B cell (primary cell): Measurements from ENCODE around the gene HEG1. TPM values are rescaled to one million over a fixed set of nuclear protein-coding genes. Genes with fewer than 3 reads are reported as not detected.

Source experiments
- ATAC-seq: fragments of 200-7000 bp; cut with Tn5 transposase; one replicate; pipeline ENCODE4 v1.10.0; 2021; ENCODE audit warnings: low read depth, mild to moderate bottlenecking, moderate number of reproducible peaks, moderate library complexity
- CTCF ChIA-PET: fragments of 350-600 bp; sonication (Branson Sonifier 250); formaldehyde crosslinking; loops from one replicate; lab custom pipeline; 2021; ENCODE audit warnings: antibody characterized with exemption, inconsistent platforms; lab: Charles Lee
- POLR2A ChIA-PET: fragments of 350-600 bp; sonication (Branson Sonifier 250); formaldehyde crosslinking; loops from one replicate; lab custom pipeline; 2021; ENCODE audit warnings: antibody characterized with exemption; lab: Charles Lee
- DNase-seq: peaks from one replicate; pipeline ENCODE4 v3.0.0; 2013
- H2AFZ ChIP-seq: 2 replicates; pipeline ENCODE4 v1.6.1; 2012; ENCODE audit warnings: mild to moderate bottlenecking, low read depth, low read length; ENCODE audit not compliant: insufficient read depth, poor library complexity, severe bottlenecking
- H3K27ac ChIP-seq, 2 donors: 1 replicate in 1 of 2; 2 replicates in 1 of 2; pipeline ENCODE4 v1.5.1; 2012 to 2013; ENCODE audit warnings: low read length in 2 of 2, mild to moderate bottlenecking in 2 of 2, moderate library complexity in 1 of 2
- H3K27me3 ChIP-seq, 4 experiments: fragments of 200-600 bp in 1 of 4; sonication (generic) in 1 of 4; replicated peaks in 1 of 4; 1 replicate in 2 of 4; 2 replicates in 2 of 4; pipeline versions ENCODE4 v1.6.1 to v1.7.0; 2013 to 2016; ENCODE audit warnings: low read length in 3 of 4, mild to moderate bottlenecking in 2 of 4, mixed read lengths in 1 of 4, moderate library complexity in 1 of 4; ENCODE audit not compliant: insufficient read depth in 4 of 4, control insufficient read depth in 3 of 4; ENCODE audit errors: control extremely low read depth in 1 of 4
- H3K36me3 ChIP-seq, 2 experiments: replicated peaks in 1 of 2; 1 replicate in 1 of 2; 2 replicates in 1 of 2; pipeline versions ENCODE4 v1.6.1 to v1.7.1; 2013; ENCODE audit warnings: low read length in 1 of 2; ENCODE audit not compliant: insufficient read depth in 2 of 2, control insufficient read depth in 1 of 2; ENCODE audit errors: control extremely low read depth in 1 of 2, extremely low read depth in 1 of 2
- H3K4me1 ChIP-seq, 2 donors: fragments of 200-600 bp in 1 of 2; sonication (generic) in 1 of 2; 1 replicate in 1 of 2; 2 replicates in 1 of 2; pipeline versions ENCODE4 v1.5.1 to v1.6.1; 2013 to 2017; ENCODE audit warnings: low read length in 2 of 2; ENCODE audit not compliant: control insufficient read depth in 2 of 2, insufficient read depth in 2 of 2
- H3K4me2 ChIP-seq: replicated peaks from 2 replicates; pipeline ENCODE3; 2012; ENCODE audit warnings: mild to moderate bottlenecking, low read depth, low read length; ENCODE audit not compliant: poor library complexity, severe bottlenecking
- H3K4me3 ChIP-seq, 5 experiments: fragments of 200-600 bp in 1 of 5; sonication (generic) in 1 of 5; 1 replicate in 3 of 5; 2 replicates in 2 of 5; pipeline versions ENCODE4 v1.5.1 to v1.7.0; 2011 to 2016; ENCODE audit warnings: low read length in 4 of 5, mild to moderate bottlenecking in 4 of 5, low read depth in 2 of 5, control low read depth in 1 of 5, moderate library complexity in 1 of 5; ENCODE audit not compliant: insufficient read depth in 1 of 5; ENCODE audit errors: control extremely low read depth in 1 of 5, extremely low read depth in 1 of 5
- H3K79me2 ChIP-seq: fragments of 200-600 bp; sonication (generic); one replicate; pipeline ENCODE4 v1.6.0; 2016; ENCODE audit warnings: low read length; ENCODE audit not compliant: control insufficient read depth, insufficient read depth
- H3K9ac ChIP-seq: fragments of 200-600 bp; sonication (generic); 2 replicates; pipeline ENCODE4 v1.6.1; 2017; ENCODE audit warnings: mild to moderate bottlenecking, low read length, moderate library complexity
- H3K9me3 ChIP-seq, 3 donors: one replicate each; pipeline versions ENCODE4 v1.6.1 to v1.7.1; 2013; ENCODE audit warnings: low read length in 2 of 3; ENCODE audit not compliant: control insufficient read depth in 2 of 3, insufficient read depth in 1 of 3; ENCODE audit errors: control extremely low read depth in 1 of 3
- H4K20me1 ChIP-seq: 2 replicates; pipeline ENCODE4 v1.6.0; 2012; ENCODE audit warnings: mild to moderate bottlenecking, low read length; ENCODE audit not compliant: insufficient read depth, control insufficient read depth, poor library complexity, severe bottlenecking
- H3K27ac Mint-ChIP-seq: one replicate; pipeline ENCODE4 v1.8.0; 2021; ENCODE audit warnings: mixed read lengths
- H3K27me3 Mint-ChIP-seq: one replicate; pipeline ENCODE4 v1.8.0; 2021; ENCODE audit warnings: mixed read lengths
- H3K4me1 Mint-ChIP-seq: one replicate; pipeline ENCODE4 v1.8.0; 2021; ENCODE audit warnings: mixed read lengths
- H3K4me3 Mint-ChIP-seq: one replicate; pipeline ENCODE4 v1.8.0; 2021; ENCODE audit warnings: mixed read lengths
- H3K9me3 Mint-ChIP-seq: one replicate; pipeline ENCODE4 v1.8.0; 2022; ENCODE audit warnings: mixed read lengths; ENCODE audit not compliant: insufficient read depth
- CTCF ChIP-seq: fragments of 200-600 bp; IDR thresholded peaks from one replicate; pipeline ENCODE4 v1.8.0; 2022; ENCODE audit warnings: antibody characterized with exemption, mild to moderate bottlenecking
- EZH2 ChIP-seq: IDR thresholded peaks from 2 replicates; pipeline ENCODE4 v1.6.1; 2012; ENCODE audit warnings: borderline replicate concordance, low read depth, mild to moderate bottlenecking, moderate library complexity, low read length; ENCODE audit not compliant: insufficient read depth, poor library complexity, severe bottlenecking
- WGBS: methylation state at CpG from one replicate; pipeline ENCODE4 v1.1.5; 2013; ENCODE audit warnings: missing lambda C conversion rate; ENCODE audit not compliant: insufficient coverage; 5-methylcytosine and 5-hydroxymethylcytosine counted together
- intact Hi-C: fragments of 100-400 bp; cut with micrococcal nuclease; formaldehyde crosslinking; loops from one replicate; pipeline ENCODE4 v1.10.0; 2022
- polyA plus RNA-seq: library from polyadenylated mRNA; depleted of rRNA; stranded (reverse); fragments of >200 nt; gene quantifications from 2 replicates; pipeline ENCODE4 v1.2.3, GENCODE V29; 2012
- total RNA-seq, 2 donors: library from RNA; stranded (reverse); fragments of 120-200 nt in 1 of 2; gene quantifications; 1 replicate in 1 of 2; 2 replicates in 1 of 2; pipeline versions ENCODE4 v1.2.3 to v1.2.4, GENCODE V29; 2013 to 2022

The HEG1 gene
- total and polyA plus RNA-seq, 2 donors (not counting 1 experiment from before 2014, with no cell fraction given) = 5.1 to 9.2 TPM

GRCh38 chr3:125032683-125033082 lies 23.1 kb downstream of the HEG1 start:
- Mint-ChIP-seq H3K4me1 (peaks cover 11% of the 10 kb centered on the region), H3K27ac (no peak overlapping the region), H3K4me3 (no peak overlapping the region), H3K27me3 (no peaks in the 10 kb centered on the region), H3K9me3 (peaks cover 4% of the 10 kb centered on the region)
- TF ChIP-seq EZH2 (no peak), CTCF (no peak)
- Histone ChIP-seq H3K9me3 (peaks cover 0 to 13% (median 5%) of the 10 kb centered on the region in 3 donors), H3K4me2 (no peak overlapping the region), H3K4me1 (peaks cover 4 to 6% of the 10 kb centered on the region in 2 donors), H3K27me3 (no peaks in the 10 kb centered on the region), H3K9ac (no peak overlapping the region), H3K4me3 (no peak overlapping the region), H4K20me1 (peaks cover 5% of the 10 kb centered on the region), H2AFZ (no peak overlapping the region), H3K36me3 (peaks cover 0 to 14% of the 10 kb centered on the region in 2 experiments), H3K27ac (no peak overlapping the region), H3K79me2 (peaks cover 7% of the 10 kb centered on the region)
- intact Hi-C loops = no loop called here
- no peak for ATAC-seq
- DNase-seq = no peak
- ChIA-PET POLR2A (no interaction called here), CTCF (interaction anchor here (1.5 to 1.6 kb wide), 2 partner anchors 9 to 11 kb away, joined by 3 read pairs; no protein-coding TSS in a partner anchor)
- 100% methylated on average over 1 of the region's 3 CpGs for WGBS

- H3K9me3 Mint-ChIP-seq = peaks cover 4% of the 10 kb centered on the region
- WGBS = 17% methylated on average over 1 of the region's 5 CpGs
- no peak overlapping the region for H3K4me3 Mint-ChIP-seq
Observed at GRCh38 chr3:125032100-125032643, 23.6 kb downstream of the HEG1 start.

More at GRCh38 chr3:125032100-125032643, 23.6 kb downstream of the HEG1 start:
- no peak overlapping the region for H3K27ac Mint-ChIP-seq
- DNase-seq (no peak), ATAC-seq (no peak)
- Histone ChIP-seq H3K36me3 (peaks cover 0 to 17% of the 10 kb centered on the region in 2 experiments), H3K79me2 (peaks cover 7% of the 10 kb centered on the region), H4K20me1 (peaks cover 5% of the 10 kb centered on the region), H3K4me3 (no peak overlapping the region), H2AFZ (no peak overlapping the region), H3K4me1 (peaks cover 4 to 6% of the 10 kb centered on the region in 2 donors), H3K4me2 (no peak overlapping the region), H3K27me3 (no peaks in the 10 kb centered on the region), H3K9ac (no peak overlapping the region), H3K27ac (no peak overlapping the region), H3K9me3 (peaks cover 0 to 13% (median 5%) of the 10 kb centered on the region in 3 donors)
- intact Hi-C loops = no loop called here
- CTCF ChIA-PET = interaction anchor here (1.5 to 1.6 kb wide), 2 partner anchors 8 to 10 kb away, joined by 3 read pairs; no protein-coding TSS in a partner anchor
- POLR2A ChIA-PET = no interaction called here
- H3K27me3 Mint-ChIP-seq = no peaks in the 10 kb centered on the region
- no peak for TF ChIP-seq CTCF
- TF ChIP-seq EZH2 = no peak
- peaks cover 10% of the 10 kb centered on the region for H3K4me1 Mint-ChIP-seq
